ENCODE results near the gene IL2RA. TPM values are rescaled to one million over a fixed set of nuclear protein-coding genes. Genes with fewer than 3 reads are reported as not detected.

The IL2RA gene
- total and polyA plus RNA-seq, 2 donors (not counting 3 experiments of a cell fraction or from before 2014, with no cell fraction given), result not detected

DNA sequence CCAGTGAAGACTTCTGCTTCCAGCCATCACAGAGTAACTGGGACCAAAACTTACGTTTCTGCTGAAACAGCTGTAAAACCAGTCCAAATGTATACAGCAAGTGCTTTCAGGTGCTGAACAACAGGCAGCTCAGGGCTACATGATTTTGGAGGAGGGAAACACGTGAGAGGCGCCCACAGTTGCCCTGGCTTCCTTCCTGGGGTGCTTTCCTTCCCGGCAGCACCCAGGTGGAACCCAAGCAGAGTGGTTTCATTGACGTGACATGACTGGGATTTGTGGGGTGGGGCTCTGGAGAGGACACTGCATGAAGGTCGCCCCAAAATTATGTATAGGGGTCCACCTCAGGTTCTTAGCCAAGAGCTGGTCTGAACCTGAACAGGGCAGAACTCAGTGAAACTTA, 34.2 kb downstream of the IL2RA start:
- Histone ChIP-seq H3K79me2 (ENCODE audit: control insufficient read depth, insufficient read depth, low read length) (no peaks in the 10 kb centered on the region), H3K4me3 (replicated peaks in 1 of 3; ENCODE audit: insufficient read depth in 1 of 3, low read depth in 1 of 3, low read length in 3 of 3) (no peak overlapping the region), H4K20me1 (replicated peaks; ENCODE audit: control insufficient read depth, extremely low read depth, insufficient read depth, low read length) (no peaks in the 10 kb centered on the region), H3K27me3 (ENCODE audit: control insufficient read depth in 2 of 2, insufficient read depth in 2 of 2, low read length in 2 of 2) (no peaks in the 10 kb centered on the region), H3K4me2 (ENCODE audit: insufficient read depth, low read length) (no peak overlapping the region), H3K27ac (ENCODE audit: insufficient read depth, low read depth, low read length) (no peak overlapping the region), H3K9me3 (replicated peaks; ENCODE audit: control insufficient read depth, insufficient read depth, low read length) (no peaks in the 10 kb centered on the region), H3K9ac (replicated peaks; ENCODE audit: extremely low read depth, insufficient read depth, low read length) (no peak overlapping the region), H3K9me1 (replicated peaks; ENCODE audit: control insufficient read depth, extremely low read depth, insufficient read depth, low read length) (no peaks in the 10 kb centered on the region), H2AFZ (ENCODE audit: low read depth, low read length) (no peak overlapping the region), H3K36me3 (ENCODE audit: control insufficient read depth in 2 of 2, extremely low read depth in 1 of 2, insufficient read depth in 2 of 2, low read length in 2 of 2) (no peaks in the 10 kb centered on the region), H3K4me1 (ENCODE audit: control insufficient read depth, extremely low read depth, insufficient read depth, low read length) (no peaks in the 10 kb centered on the region)
- TF ChIP-seq, protein P1, sequence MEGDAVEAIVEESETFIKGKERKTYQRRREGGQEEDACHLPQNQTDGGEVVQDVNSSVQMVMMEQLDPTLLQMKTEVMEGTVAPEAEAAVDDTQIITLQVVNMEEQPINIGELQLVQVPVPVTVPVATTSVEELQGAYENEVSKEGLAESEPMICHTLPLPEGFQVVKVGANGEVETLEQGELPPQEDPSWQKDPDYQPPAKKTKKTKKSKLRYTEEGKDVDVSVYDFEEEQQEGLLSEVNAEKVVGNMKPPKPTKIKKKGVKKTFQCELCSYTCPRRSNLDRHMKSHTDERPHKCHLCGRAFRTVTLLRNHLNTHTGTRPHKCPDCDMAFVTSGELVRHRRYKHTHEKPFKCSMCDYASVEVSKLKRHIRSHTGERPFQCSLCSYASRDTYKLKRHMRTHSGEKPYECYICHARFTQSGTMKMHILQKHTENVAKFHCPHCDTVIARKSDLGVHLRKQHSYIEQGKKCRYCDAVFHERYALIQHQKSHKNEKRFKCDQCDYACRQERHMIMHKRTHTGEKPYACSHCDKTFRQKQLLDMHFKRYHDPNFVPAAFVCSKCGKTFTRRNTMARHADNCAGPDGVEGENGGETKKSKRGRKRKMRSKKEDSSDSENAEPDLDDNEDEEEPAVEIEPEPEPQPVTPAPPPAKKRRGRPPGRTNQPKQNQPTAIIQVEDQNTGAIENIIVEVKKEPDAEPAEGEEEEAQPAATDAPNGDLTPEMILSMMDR (IDR thresholded peaks at IDR 0.05; ENCODE audit: extremely low read depth in 1 of 2, insufficient read depth in 1 of 2, low read depth in 1 of 2, low read length in 2 of 2), result no peak
- TF ChIP-seq FOS (IDR thresholded peaks at IDR 0.05; ENCODE audit: borderline replicate concordance, insufficient read depth, low read length), result no peak
- TF ChIP-seq, protein P2, sequence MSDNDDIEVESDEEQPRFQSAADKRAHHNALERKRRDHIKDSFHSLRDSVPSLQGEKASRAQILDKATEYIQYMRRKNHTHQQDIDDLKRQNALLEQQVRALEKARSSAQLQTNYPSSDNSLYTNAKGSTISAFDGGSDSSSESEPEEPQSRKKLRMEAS (IDR thresholded peaks at IDR 0.05; ENCODE audit: insufficient read depth, insufficient read length), result no peak
- no peak for TF ChIP-seq EZH2 (IDR thresholded peaks at IDR 0.05; ENCODE audit: borderline replicate concordance, low read depth, low read length, severe bottlenecking)
- no peak for TF ChIP-seq POLR2AphosphoS5 (IDR thresholded peaks at IDR 0.05; ENCODE audit: insufficient read depth, low read depth, low read length)
- TF ChIP-seq POLR2A (IDR thresholded peaks at IDR 0.05; ENCODE audit: low read depth, low read length), result no peak
- no peak for TF ChIP-seq GATA2 (IDR thresholded peaks at IDR 0.05; ENCODE audit: insufficient read depth, insufficient read length, low read depth, low read length)
- no peak for TF ChIP-seq MYC (IDR thresholded peaks at IDR 0.05; ENCODE audit: low read depth, low read length)
- TF ChIP-seq JUN (IDR thresholded peaks at IDR 0.05; ENCODE audit: borderline replicate concordance, insufficient read depth, insufficient read length, low read depth), result no peak
- dilution Hi-C loops (cut with MboI; ENCODE audit: extremely low pct_ligation_motif_present, low sequenced_read_pairs), result no loop called here
- BruUV-seq (replicated peaks), result no TSS peak
- intact Hi-C loops (cut with micrococcal nuclease), result no loop called here
- ChIA-PET CTCF (no interaction called here), POLR2A (no interaction called here)
- DNase-seq (ENCODE audit: low read depth, low spot score) (no peak), FAIRE-seq (no peak)

All from endothelial cell of umbilical vein (primary cell).